NCI-H128 (cell line): ENCODE results near the gene PEMT.
A peak's percentile ranks its signal among the peaks of the same experiment; 100 is the strongest.

Experiments
- DNase-seq: peaks from one replicate; lab custom pipeline; 2025; ENCODE audit not compliant: unreplicated experiment; lab: John Stamatoyannopoulos, UW

The PEMT gene

DNA sequence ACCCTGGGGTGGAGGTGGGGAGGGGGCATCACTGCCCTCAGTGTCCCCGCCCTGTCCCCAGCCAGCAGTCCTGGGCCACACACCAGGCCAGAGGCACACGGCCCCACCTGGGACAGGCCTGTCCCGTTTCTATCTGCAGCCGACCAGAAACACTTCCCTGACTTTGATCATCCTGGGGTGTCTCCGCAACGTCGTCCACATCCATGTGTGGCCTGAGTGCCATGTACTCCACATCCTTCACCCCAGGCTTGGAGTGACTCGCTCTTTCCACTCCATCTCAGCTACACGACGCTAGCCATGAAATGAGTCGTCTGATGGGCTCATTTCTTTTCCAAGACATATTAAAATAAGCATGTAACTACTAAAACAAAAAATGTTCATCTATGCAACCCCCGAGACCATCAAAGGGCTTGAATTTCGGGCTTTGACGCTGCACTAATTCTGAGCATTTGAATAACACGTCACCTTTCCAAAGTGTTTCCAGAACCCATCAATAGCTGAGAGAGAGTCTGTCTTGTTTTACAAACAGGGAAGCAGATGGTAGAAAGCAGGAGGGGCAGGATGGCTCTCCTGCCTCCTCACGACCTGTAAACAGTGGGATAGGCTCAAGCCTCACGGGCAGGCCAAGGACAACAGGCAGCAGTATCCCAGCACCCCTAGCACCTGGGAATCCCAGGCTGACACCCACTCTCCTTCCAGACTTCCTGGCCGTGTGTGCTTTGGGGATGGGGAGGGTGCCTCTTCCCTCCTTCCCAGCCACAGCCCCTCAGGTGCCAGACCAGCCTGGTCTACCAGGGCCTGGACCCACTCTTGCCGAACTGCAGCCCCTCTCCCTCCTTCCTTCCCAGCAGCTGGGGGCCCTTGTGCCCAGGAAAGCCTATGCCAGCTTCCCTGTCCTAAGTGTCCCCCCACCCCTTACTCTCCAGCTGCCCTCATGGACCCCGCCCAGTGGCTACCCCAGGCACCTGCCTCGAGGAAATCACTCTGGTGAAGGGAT lies 75.3 kb downstream of the PEMT start:
- no peak for DNase-seq

DNA sequence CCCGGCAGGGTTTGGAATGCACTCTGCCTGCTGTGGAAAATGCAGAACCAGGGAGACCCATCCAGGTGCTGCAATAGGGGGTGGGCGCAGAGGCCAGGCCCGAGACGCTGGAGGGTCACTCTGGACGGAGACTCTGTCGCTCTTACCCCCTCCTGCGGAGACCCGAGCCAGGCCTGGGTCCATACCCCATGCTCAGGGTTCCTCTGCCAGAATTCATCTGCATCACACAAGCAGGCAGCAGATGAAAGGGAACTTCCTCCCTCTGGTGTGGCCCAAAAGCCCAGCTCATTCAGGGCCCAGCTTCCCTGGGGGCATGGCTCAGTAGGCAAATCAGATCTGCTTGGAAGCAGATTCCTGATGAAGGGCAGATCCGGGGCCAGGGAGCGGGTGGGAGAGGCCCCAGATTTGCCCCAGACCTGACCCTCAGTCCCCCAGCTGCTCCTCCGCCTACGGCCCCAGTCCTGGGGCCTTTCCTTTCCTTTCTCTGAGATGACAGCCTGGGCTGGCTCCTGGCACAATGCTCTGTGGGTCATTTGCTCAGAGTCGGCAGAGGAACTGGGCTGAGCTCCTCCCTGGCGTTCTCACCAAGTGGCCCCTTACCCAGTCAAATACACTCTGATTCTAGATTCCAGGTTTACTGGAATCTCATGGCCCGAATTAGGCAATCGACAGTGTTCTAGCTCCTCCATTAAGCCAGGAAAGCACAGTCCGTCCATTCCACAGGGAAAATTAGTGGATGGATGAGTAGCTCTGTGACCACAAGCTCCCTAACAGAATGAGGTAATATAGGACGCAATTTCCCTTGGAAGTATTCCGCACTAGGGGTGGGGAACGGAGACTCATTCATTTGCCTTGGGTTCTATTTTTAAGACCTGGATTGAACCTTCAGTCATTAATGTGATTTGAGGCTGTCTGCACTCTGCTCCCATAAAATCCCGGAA lies 76.2 kb downstream of the PEMT start:
- no peak for DNase-seq

DNA sequence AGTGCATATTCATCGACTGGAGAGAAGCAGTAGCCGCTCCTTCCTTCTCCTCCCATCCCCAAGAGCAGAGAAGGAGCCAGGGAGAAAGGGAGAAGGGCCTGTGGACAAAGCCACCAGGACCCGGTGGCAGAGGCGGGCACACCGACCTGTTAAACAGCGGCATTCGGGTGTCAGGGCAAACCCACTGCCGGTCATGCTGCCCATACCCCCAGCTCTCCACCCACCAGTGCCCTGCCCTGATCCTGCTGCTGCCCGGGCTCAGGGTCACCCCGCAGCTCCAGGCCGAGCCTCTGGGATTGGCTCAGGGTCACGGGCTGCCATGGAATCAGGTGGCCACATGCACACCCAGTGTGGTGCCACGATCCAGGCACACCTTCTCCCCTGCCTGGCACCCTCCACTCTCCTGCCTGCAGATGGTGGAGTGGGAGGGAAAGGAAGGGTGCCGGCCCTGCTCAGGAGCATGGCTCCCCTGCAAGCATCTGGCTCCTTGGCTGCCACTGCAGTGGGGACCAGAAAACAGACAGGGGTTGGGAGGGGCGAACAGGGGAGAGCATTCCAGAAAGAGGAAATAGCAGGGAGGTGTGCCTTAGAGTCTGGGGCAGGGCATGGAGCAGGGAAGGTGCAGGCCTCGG lies 77.0 kb downstream of the PEMT start:
- no peak for DNase-seq

DNA sequence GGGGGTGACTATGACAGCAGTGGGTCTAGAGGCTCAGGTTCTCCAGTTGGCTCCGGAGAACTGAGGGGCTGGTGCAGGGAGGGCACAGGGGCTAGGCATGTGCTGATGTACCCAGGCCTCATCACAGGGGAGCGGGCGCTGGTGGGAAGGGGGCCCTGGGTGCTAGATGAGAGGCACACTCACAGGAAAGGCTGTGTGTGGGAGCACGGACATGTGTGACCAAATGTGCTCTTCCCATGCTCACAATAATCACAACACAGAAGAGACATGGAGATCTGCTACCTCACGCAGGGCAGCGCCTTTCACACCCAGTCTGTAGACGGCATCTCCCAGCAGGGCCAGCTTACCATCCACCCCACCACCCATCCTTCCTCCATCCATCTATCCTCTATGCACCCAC lies 77.9 kb downstream of the PEMT start:
- no peak for DNase-seq

DNA sequence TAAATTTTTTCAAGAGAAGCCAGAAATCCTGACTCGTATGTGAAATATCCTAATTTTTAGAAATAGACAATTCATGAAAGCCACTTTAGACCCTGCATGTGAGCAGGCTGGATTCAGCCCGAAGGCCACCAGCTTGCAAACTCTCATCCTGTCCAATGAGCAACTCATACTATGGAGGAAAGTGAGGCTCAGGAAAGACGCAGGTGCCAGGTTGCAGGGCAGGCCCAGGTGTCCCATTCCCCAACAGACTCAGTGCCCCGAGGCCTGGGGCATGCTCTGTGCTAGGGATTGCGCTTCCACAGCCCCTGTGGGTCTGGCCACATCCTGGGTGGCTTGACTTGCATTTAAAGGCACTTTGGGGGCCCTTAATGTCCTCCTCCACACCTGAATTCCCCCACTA lies 78.6 kb downstream of the PEMT start:
- no peak for DNase-seq

DNA sequence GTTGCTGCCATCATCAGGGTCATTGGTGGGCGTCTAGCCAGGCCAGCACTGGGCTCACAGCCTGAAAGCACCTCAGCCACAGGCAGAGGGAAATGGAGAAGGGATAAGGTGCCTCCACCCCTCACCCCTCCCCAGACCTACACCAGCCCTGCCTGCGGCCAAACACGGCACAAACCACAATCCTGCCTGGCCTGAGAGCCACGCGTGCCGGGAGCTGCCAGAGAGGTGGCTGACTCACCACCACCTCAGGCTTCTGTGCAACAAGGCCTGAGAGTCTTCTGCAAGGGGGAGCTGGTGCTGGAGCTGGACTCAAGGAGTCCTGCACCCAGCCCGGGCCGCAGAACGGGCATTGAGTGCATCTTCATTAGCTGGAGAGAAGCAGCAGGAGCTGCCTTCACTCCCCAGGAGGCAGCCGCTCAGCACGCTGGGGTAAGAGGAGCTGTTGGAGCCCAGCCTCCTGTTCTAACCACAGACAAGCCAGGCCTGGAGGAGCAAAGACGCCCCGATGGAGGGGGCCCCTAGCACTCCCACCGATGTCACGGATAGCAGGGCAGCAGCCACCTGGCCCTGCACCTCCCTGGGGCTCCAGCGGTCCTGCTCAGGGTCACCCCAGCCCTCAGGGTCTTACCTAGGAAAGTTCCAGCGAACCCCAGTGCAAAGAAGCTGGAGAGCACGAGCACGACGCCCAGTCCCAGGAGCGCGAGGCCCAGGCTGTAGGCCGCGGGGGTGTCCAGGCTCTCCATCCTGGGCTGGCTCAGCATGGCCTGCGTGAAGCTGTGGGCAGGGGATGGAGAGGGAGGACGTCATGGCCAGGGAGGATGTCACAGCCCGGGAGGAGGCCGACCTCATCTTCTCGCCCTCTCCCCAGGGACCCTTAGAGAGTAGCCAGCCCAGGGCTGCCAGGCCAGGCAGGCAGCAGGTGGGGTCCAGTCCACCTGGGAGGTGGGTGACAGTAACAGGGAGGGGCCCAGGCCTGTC lies 79.3 kb downstream of the PEMT start:
- no peak for DNase-seq

DNA sequence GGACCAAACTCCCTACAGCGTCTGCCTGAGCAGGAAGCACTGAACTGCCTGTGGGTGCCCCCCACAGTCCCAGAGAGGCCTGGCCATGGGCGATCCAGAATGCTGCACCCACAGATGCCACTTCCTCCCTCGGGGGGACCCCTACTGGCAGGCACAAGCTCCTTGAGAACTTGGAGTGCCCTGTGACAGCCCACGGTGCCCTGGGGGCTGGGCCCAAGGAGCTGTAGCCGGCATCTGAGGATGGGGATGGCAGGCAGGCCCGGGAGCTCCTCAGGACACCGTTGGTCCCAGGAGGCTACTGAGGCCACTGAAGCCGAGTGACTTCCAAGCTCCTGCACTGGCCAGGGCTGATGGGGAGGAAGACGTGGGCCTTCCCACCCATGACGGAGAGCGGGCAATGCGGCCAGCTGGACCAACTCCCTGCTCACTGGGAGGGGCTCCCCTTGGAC lies 80.2 kb downstream of the PEMT start:
- no peak for DNase-seq

DNA sequence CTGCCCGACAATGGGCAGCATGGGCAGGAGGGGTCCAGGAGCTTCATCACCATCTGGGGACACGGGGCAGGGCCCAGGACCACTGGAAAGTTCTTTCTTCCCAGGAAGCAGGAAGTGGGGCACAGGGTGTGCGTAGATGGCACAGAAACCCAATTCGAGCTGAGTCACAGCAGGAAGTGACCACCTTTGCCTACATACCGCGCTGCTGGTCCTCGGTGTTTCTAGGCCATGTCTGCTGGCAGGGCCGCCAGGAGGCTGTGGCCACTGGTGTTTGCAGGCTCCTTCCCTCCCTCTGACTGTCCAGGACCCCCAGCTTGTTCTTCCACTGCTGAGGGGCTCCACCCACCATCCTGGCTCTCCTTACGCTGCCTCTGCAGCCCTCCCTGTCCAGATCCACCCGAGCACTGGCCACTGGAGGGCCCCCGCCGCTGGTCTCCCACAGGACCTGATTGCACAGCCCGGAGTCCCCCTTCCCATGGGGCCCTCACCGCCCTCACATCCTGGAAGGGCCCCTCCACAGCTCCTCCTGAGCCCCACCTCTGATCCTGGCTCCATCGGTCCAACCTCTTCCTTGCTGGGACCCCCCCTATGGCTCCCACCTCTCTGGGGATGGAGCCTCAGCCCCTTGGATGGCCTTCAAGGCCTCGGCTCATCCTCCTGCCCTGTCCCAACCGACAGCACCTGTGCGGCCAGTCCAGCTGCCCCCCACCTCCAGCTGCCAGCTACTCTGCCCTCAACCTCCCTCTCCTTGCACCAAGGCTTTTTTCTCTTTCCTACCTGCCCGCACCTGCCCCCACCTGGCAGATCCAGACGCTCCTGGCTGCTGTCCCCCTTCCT lies 80.8 kb downstream of the PEMT start:
- DNase-seq, result no peak

DNA sequence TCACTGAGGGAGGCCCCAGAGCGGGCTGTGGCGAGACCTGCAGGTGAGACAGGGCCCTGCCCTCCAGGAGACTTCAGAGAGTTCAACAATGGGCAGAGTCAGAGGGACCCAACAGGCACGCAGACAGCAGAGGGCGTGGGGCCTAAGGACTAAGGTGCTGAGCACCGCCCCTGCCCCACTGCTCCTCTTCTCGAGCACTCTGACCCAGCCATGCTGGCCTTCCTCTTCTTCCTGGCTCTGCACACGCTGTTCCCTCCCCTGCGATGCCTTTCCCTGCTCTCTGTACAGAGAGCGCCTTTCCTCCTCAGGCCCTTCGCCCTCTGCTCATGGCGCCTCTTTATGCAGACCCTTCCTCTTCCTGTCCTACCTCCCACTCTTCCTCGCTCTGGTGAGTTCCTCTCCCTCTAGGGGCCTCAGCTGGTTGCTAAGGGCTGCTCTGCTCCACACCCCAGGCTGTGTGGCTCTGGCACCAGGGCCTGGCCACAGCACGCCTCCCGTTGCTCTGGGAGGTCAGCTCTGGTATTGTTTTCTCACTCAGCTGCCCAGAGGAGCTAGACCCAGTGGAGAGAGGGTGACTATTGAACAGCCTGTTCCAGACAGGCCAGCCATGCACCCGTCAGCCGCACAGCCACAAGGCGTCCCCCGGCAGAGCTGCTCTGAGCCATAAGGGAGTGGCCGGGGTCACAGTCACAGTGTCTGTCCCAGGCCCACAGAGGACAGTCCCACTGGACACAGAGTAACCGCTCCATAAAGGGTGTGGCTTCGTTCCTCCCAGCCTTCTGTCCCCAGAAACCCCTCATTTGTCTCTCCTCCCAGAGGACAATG lies 81.7 kb downstream of the PEMT start:
- no peak for DNase-seq

DNA sequence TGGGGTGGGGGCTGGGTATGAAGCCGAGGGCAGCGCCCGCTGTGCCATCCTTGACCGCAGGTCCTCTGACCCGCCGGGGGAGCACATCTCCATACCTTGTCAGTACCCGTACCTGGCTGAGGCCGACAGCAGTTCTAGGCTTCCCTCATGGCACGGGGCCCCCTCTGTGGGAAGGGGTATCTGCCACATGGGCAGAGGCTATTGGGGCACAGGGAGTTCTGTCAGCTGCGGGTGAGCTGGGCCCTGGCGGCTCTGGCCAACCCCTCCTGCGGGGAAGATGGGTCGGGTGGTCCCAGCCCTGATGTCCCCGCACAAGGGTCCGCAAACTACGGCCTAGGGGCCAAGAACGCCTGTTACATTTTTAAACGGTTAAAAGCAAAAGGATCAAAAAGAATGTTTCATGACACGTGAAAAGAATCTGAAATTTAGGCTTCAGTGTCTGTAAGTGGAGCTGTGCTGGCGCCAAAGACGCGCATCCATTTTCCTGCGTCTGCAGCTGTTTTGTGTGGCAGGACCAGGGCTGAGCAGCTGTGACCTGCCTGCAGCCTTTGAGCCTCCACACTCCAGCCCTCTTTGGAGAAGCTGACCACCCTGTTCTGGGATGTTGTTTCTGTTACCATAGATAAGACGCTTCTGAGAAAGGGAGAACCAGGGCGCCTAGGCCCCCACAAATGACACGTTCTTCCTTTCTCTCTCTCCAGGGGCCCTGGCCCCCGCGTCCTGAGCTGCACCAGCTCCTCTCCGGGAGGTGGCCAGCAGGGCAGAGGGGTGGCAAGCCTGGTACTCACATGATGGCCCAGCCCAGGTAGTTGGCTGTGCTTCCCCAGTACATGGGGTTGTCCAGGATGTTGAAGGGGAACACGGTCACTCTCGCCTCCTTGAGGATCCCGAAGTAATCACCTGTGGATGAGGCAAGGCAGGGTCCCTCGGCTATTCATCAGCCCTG lies 82.6 kb downstream of the PEMT start:
- no peak for DNase-seq

DNA sequence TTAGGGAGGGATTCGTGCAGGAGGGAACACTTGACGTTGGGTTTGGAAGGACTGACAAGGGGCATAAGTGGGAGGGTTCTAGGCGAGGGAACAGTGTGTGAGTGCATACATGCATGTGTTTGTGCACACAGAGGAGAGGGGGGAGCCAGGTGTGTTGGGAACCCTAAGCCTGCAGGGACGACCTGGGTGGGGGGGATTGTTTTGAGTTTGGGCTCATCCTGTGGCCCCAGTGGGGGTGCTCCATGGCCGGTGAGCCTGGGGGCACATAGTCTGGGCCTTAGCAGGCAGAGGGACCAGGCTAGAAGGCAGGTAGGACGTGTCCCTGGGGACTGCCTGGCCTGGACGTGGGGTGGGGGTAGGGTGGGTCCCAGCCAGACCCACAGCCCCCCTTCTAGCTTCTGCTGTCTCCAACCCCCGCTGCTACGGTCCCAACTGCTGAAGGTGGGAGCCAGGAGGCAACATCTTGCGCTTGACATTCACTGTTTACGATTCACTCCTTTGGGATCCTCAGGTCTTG lies 83.4 kb downstream of the PEMT start:
- no peak for DNase-seq

DNA sequence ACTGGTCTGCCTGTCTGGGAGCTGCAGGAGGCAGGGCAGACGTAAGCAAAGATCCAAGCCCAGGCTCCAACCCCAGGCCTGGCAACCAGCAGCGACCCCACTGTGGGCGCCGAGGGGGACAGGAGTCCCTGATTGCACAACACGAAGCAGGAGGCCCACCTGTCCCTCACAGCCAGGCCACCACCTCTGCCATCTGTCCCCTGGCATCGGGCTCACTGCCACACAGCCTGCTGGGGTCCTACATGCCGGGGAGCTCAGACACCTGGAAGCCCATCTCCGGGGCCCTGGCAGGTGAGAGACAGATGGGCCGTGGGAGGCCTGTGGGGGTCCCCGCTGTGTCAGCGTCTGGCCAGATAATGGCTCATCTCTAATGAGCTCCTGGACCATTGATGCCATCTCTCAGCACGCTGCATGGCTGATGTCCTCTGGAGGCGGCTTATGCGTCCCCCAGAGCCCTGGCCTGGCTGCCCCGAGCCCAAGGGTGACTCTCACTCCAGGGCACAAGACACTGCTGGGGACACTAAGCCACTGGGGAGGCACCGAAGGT lies 84.0 kb downstream of the PEMT start:
- DNase-seq, result no peak

DNA sequence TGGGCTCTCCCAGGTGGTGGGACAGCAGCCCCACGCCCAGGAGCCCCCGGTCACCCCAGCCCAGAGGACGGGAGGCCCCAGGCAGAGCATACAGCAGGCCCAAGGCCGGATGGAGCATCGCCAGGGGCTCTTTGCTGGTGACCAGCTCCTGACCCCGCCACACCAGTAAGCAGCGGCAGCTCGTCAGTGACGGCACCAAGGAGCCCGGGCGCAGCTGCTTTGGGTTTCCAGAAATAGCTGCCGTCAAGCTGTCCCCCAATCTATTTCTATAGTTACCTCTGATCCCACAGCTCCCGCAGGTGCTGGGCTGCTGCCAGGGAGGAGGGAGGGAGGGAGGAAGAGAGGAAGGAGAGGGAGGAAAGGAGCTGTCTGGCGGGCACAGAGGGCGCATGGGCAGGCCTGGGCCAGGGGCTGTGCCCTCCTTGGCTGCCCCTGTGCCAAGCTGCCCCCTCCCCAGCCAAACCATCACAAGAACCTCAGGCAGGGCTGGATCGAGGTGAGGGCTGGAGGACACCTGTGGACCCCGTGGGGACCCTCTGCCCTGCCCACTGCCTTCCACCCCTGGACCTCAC lies 84.5 kb downstream of the PEMT start:
- DNase-seq, result peak; percentile 33

DNA sequence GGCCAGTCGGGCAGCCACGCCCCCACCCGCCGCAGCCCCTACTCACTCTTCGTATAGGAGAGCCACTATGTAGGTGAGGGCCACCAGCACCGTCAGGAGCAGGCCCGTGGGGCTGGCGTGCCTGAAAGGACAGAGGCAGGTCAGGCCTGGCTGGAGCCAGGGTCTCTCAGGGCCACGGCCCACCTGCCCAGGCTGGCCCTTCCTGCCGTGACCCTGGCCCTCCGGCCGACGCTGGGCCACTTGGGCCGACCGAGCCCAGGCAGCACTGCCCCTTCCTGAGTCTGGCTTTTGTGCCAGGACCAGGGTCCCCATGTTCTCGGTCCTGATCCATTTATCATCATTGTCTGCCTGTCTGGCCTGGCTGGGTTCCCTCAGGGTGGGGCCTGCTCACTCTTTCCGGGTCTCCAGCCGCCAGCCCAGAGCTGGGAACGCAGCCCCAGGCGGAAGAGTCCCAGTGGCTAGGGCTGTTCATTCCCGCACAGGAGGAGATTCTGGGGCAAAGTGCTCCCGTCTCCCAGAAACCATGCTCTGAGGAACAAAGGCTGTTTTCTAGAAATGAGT lies 85.2 kb downstream of the PEMT start:
- no peak for DNase-seq

DNA sequence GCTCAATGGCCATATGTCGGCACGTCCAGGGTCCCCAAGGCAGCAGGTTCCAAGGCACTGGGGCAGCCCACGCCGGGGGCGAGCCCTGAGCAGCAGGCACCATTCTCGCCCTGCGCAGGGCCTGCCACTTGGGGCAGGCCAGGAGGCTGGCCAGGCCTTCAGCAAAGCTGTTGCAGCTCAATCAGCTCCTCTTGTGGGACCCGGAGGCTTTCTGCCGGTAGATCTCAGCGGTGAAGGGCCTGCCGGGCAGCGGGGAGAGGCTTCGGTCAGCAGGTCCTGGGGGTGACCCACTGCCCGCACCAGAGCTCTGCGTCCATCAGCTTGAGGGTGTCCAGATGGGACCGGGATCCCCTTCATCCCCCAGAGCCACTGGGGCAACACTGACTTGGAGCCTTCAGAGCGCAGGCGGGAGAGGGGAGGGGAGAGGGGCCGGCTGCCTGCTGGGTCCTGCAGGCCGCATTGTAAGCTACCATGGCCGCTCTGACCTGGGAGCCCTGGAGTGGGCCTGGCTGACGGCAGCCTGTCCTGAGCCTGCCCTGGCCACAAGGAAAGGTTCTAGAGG lies 85.8 kb downstream of the PEMT start:
- no peak for DNase-seq

DNA sequence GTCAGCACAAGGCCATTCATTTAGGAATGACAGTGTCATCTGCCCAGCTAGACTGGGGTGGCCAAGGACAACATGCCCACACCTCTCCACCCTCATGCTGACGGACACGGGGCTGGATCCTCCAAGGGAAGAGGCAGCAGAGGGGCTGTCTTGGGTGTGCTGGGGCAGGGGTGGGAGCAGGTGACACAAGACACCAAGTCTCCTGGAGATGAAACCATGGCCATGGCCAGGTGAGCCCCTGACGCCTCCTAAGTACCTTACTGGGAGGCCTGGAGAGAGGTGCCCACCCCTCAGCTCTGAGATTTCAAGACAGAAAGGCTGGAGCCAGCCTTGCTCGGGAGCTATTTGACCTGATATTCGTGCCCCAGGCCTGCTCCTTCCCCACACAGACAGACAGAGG lies 86.4 kb downstream of the PEMT start:
- DNase-seq, result no peak
